Measurements from ENCODE around the gene EPHB2. TPM values are rescaled to one million over a fixed set of nuclear protein-coding genes. Genes with fewer than 3 reads are reported as not detected.

EPHB2 gene
- total and polyA plus RNA-seq, 2 of the 13 experiments (the other 11 are each of a cell fraction or from before 2014, with no cell fraction given) = 0.03 to 0.11 TPM

GRCh38 chr1:22824975-22825374, 114.3 kb downstream of the EPHB2 start:
- H3K9me3 ChIP-seq (ENCODE audit: low read length) = no peaks in the 10 kb centered on the region
- H3K9ac ChIP-seq (ENCODE audit: insufficient read depth, low read depth, low read length) = no peak overlapping the region
- no peaks in the 10 kb centered on the region for H3K79me2 ChIP-seq (ENCODE audit: insufficient read depth, low read length)
- H3K27me3 ChIP-seq (ENCODE audit: control insufficient read depth in 1 of 2, insufficient read depth in 2 of 2, low read length in 2 of 2) = peaks cover 0 to 2% of the 10 kb centered on the region in 2 experiments; a peak in 1 of 5 replicates
- H4K20me1 ChIP-seq (ENCODE audit: insufficient read depth, low read length) = no peaks in the 10 kb centered on the region
- intact Hi-C loops (cut with micrococcal nuclease; ENCODE audit: unreplicated experiment) = no loop called here
- no peak for DNase-seq (ENCODE audit: low spot score)
- H3K36me3 ChIP-seq (replicated peaks in 1 of 2; ENCODE audit: control insufficient read depth in 1 of 2, insufficient read depth in 2 of 2, low read length in 2 of 2) = no peaks in the 10 kb centered on the region
- 24% methylated on average over 3 of the region's 5 CpGs for WGBS (ENCODE audit: low lambda C conversion rate)
- no peak for TF ChIP-seq EZH2 (conservative IDR thresholded peaks at IDR 0.05; ENCODE audit: low read depth, low read length)
- TF ChIP-seq ZNF768 (CRISPR knock-in tag; IDR thresholded peaks at IDR 0.05) = peak; percentile 71; the same call in 1 of the 2 replicates
- FAIRE-seq = no peak
- H3K4me3 ChIP-seq (replicated peaks in 1 of 3; ENCODE audit: insufficient read depth in 1 of 3, low read depth in 2 of 3, low read length in 3 of 3) = no peak overlapping the region
- ChIA-PET CTCF (ENCODE audit: low intra/inter-chr PET ratio, low total read pairs) (no interaction called here), POLR2A (no interaction called here)
- in situ Hi-C loops (cut with HindIII; ENCODE audit: extremely low pct_ligation_motif_present, low pct_unique_long_range_greater_than_20kb) = no loop called here
- no peak overlapping the region for H3K4me2 ChIP-seq (ENCODE audit: low read depth, low read length)
- H3K27ac ChIP-seq (ENCODE audit: extremely low read length, insufficient read depth, low read length) = no peak overlapping the region
- no peak for ATAC-seq
- no TSS peak for BruUV-seq (replicated peaks)
- H2AFZ ChIP-seq (ENCODE audit: low read length) = no peak overlapping the region
- H3K4me1 ChIP-seq (ENCODE audit: insufficient read depth, low read length) = 0 out of 2 replicates have a peak, but pooled peaks cover 6% of the 10 kb centered on the region

- no peak overlapping the region for H2AFZ ChIP-seq (ENCODE audit: low read length)
- FAIRE-seq = no peak
- no peaks in the 10 kb centered on the region for H4K20me1 ChIP-seq (ENCODE audit: insufficient read depth, low read length)
- ChIA-PET CTCF (ENCODE audit: low intra/inter-chr PET ratio, low total read pairs) (no interaction called here), POLR2A (no interaction called here)
- WGBS (ENCODE audit: low lambda C conversion rate) = 4% methylated on average over 4 of the region's 4 CpGs
- intact Hi-C loops (cut with micrococcal nuclease; ENCODE audit: unreplicated experiment) = no loop called here
- no peak overlapping the region for H3K4me2 ChIP-seq (ENCODE audit: low read depth, low read length)
- H3K4me1 ChIP-seq (ENCODE audit: insufficient read depth, low read length) = 0 out of 2 replicates have a peak, but pooled peaks cover 6% of the 10 kb centered on the region
- in situ Hi-C loops (cut with HindIII; ENCODE audit: extremely low pct_ligation_motif_present, low pct_unique_long_range_greater_than_20kb) = no loop called here
- no TSS peak for BruUV-seq (replicated peaks)
- no peaks in the 10 kb centered on the region for H3K79me2 ChIP-seq (ENCODE audit: insufficient read depth, low read length)
- no peak overlapping the region for H3K9ac ChIP-seq (ENCODE audit: insufficient read depth, low read depth, low read length)
- no peak for ATAC-seq
- H3K4me3 ChIP-seq (replicated peaks in 1 of 3; ENCODE audit: insufficient read depth in 1 of 3, low read depth in 2 of 3, low read length in 3 of 3) = no peak overlapping the region
- H3K9me3 ChIP-seq (ENCODE audit: low read length) = no peaks in the 10 kb centered on the region
- H3K27me3 ChIP-seq (ENCODE audit: control insufficient read depth in 1 of 2, insufficient read depth in 2 of 2, low read length in 2 of 2) = peaks cover 0 to 4% of the 10 kb centered on the region in 2 experiments; a peak in 1 of 5 replicates
- no peaks in the 10 kb centered on the region for H3K36me3 ChIP-seq (replicated peaks in 1 of 2; ENCODE audit: control insufficient read depth in 1 of 2, insufficient read depth in 2 of 2, low read length in 2 of 2)
- no peak for TF ChIP-seq POGZ (CRISPR knock-in tag; IDR thresholded peaks at IDR 0.05)
- no peak for TF ChIP-seq HMGA1 (CRISPR knock-in tag; conservative IDR thresholded peaks at IDR 0.05)
- no peak for TF ChIP-seq ARID3A (IDR thresholded peaks at IDR 0.05; ENCODE audit: low read depth, low read length)
- TF ChIP-seq ARID2 (CRISPR knock-in tag; IDR thresholded peaks at IDR 0.05; ENCODE audit: borderline replicate concordance) = no peak
- no peak for TF ChIP-seq ZFP41 (CRISPR knock-in tag; IDR thresholded peaks at IDR 0.05; ENCODE audit: borderline replicate concordance)
- no peak for TF ChIP-seq ZNF44 (CRISPR knock-in tag; IDR thresholded peaks at IDR 0.05)
- TF ChIP-seq PBX2 (CRISPR knock-in tag; IDR thresholded peaks at IDR 0.05) = no peak
- no peak for TF ChIP-seq ZNF501 (CRISPR knock-in tag; IDR thresholded peaks at IDR 0.05)
- no peak for TF ChIP-seq KDM2A (CRISPR knock-in tag; IDR thresholded peaks at IDR 0.05; ENCODE audit: borderline replicate concordance, low read depth)
- no peak overlapping the region for H3K27ac ChIP-seq (ENCODE audit: extremely low read length, insufficient read depth, low read length)
- DNase-seq (ENCODE audit: low spot score) = no peak
These were observed 115.0 kb downstream of the EPHB2 start for GRCh38 chr1:22825486-22826189.

All from HepG2 (cell line).